Esophagus muscularis mucosa (tissue), 4 donors: ENCODE data around the gene GRID2.

ENCODE experiments used
- EP300 ChIP-seq: sonication (generic); formaldehyde crosslinking; IDR thresholded peaks from one replicate; pipeline ENCODE4 v1.6.1; 2017; ENCODE audit warnings: antibody characterized with exemption
- POLR2A ChIP-seq: fragments of 450-650 bp; IDR thresholded peaks from one replicate; pipeline ENCODE4 v1.6.1; 2017; ENCODE audit warnings: antibody characterized with exemption, moderate library complexity, mild to moderate bottlenecking, low read depth
- POLR2AphosphoS5 ChIP-seq, 2 donors: sonication (generic); formaldehyde crosslinking; IDR thresholded peaks; one replicate each; pipeline ENCODE4 v1.6.1; 2017; ENCODE audit warnings: antibody characterized with exemption in 2 of 2
- TF ChIP-seq, protein P1 (sequence below), 3 experiments: fragments of 200-600 bp in 2 of 3; fragments of 450-650 bp in 1 of 3; sonication (generic) in 2 of 3; IDR thresholded peaks; one replicate each; pipeline ENCODE4 v1.5.1; 2017 to 2019; ENCODE audit warnings: antibody characterized with exemption in 3 of 3, mild to moderate bottlenecking in 2 of 3, moderate library complexity in 1 of 3

DNA sequence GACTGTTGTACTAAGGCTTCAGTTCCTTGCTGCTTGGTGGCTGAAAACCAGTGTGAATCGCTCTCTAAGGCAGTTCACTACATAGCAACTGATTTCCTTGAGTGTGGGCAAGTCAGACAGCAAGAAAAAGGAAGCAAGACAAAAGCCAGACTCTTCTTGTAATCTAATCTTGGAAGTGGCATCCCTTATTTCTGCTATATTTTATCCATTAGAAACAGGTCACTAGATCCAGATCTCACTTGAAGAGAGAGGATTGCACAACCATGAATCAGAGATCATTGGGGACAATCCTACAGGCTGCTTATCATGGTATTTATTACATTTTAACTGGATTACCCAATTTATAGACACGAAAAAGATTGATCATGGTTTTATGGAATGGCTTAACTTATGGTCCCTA, 684.5 kb downstream of the GRID2 start:
- TF ChIP-seq, protein P1, sequence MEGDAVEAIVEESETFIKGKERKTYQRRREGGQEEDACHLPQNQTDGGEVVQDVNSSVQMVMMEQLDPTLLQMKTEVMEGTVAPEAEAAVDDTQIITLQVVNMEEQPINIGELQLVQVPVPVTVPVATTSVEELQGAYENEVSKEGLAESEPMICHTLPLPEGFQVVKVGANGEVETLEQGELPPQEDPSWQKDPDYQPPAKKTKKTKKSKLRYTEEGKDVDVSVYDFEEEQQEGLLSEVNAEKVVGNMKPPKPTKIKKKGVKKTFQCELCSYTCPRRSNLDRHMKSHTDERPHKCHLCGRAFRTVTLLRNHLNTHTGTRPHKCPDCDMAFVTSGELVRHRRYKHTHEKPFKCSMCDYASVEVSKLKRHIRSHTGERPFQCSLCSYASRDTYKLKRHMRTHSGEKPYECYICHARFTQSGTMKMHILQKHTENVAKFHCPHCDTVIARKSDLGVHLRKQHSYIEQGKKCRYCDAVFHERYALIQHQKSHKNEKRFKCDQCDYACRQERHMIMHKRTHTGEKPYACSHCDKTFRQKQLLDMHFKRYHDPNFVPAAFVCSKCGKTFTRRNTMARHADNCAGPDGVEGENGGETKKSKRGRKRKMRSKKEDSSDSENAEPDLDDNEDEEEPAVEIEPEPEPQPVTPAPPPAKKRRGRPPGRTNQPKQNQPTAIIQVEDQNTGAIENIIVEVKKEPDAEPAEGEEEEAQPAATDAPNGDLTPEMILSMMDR (IDR thresholded peaks at IDR 0.05), result no peak
- TF ChIP-seq POLR2A (no peak), EP300 (no peak), POLR2AphosphoS5 (IDR thresholded peaks at IDR 0.05) (no peak)
